Osteocyte (in vitro differentiated cells): ENCODE measurements around the gene COQ5. TPM values are rescaled to one million over a fixed set of nuclear protein-coding genes. Genes with fewer than 3 reads are reported as not detected.

Source experiments
- DNase-seq: peaks from one replicate; pipeline ENCODE4 v3.0.0; 2021; ENCODE audit warnings: mixed read lengths; ENCODE audit not compliant: unreplicated experiment; ENCODE audit errors: extremely low spot score
- H3K27ac Mint-ChIP-seq: one replicate; pipeline ENCODE4 v1.8.0; 2021; ENCODE audit warnings: mild to moderate bottlenecking, mixed read lengths; ENCODE audit not compliant: unreplicated experiment
- H3K27me3 Mint-ChIP-seq: one replicate; pipeline ENCODE4 v1.8.0; 2021; ENCODE audit warnings: mixed read lengths; ENCODE audit not compliant: unreplicated experiment
- H3K36me3 Mint-ChIP-seq: one replicate; pipeline ENCODE4 v1.8.0; 2021; ENCODE audit warnings: mixed read lengths; ENCODE audit not compliant: unreplicated experiment
- H3K4me1 Mint-ChIP-seq: one replicate; pipeline ENCODE4 v1.8.0; 2021; ENCODE audit warnings: mixed read lengths; ENCODE audit not compliant: unreplicated experiment
- H3K4me3 Mint-ChIP-seq: one replicate; pipeline ENCODE4 v1.8.0; 2021; ENCODE audit warnings: mild to moderate bottlenecking, moderate library complexity, mixed read lengths; ENCODE audit not compliant: unreplicated experiment
- H3K9me3 Mint-ChIP-seq: one replicate; pipeline ENCODE4 v1.8.0; 2021; ENCODE audit warnings: mixed read lengths; ENCODE audit not compliant: unreplicated experiment
- CTCF ChIP-seq: fragments of 200-600 bp; sonication (generic); IDR thresholded peaks from 2 replicates; pipeline ENCODE4 v1.5.0; 2021; ENCODE audit warnings: antibody characterized with exemption, mild to moderate bottlenecking, moderate library complexity
- total RNA-seq: library from RNA; stranded (reverse); gene quantifications from 2 replicates; pipeline ENCODE4 v1.2.1, GENCODE V29; 2021

Gene COQ5
- total RNA-seq, 1 donor from 2014 or later: 24.0 TPM

GRCh38 chr12:120455302-120455701, 73.7 kb downstream of the COQ5 start:
- Mint-ChIP-seq H3K4me1 (no peaks in the 10 kb centered on the region), H3K9me3 (no peaks in the 10 kb centered on the region), H3K27ac (no peak overlapping the region), H3K27me3 (no peaks in the 10 kb centered on the region), H3K36me3 (peaks cover 23% of the 10 kb centered on the region), H3K4me3 (no peak overlapping the region)
- TF ChIP-seq CTCF: no peak
- DNase-seq: no peak

DNA sequence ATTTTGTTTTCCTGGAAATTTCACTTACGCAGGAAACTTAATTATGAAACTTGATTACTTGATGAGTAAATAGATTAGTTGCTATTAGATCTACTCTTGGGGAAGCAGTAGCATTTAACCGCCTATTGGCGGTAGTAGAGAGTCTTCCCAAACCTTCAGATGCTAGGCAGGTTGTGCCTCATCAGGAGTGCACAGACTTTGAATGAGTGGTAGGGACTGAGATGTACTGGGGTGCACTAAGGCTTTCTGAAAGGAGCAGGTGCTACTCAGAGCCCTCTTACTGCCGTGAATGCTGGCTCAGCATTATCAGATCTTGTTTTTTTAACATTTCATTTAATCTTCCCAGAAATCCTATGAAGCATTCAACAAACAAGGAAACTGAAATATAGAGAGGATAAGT, 75.0 kb downstream of the COQ5 start:
- Mint-ChIP-seq H3K36me3 (peaks cover 18% of the 10 kb centered on the region), H3K9me3 (no peaks in the 10 kb centered on the region), H3K4me1 (no peaks in the 10 kb centered on the region), H3K27me3 (no peaks in the 10 kb centered on the region), H3K27ac (no peak overlapping the region), H3K4me3 (no peak overlapping the region)
- no peak for DNase-seq
- peak; percentile 59 for TF ChIP-seq CTCF

Other genes with a start within 250 kb of the COQ5 start
- gene RNU4-2, start 237.3 kb downstream of the COQ5 start, total RNA-seq: 6,059 and 6,780 TPM in 2 replicates
- 2,875 and 3,252 TPM in 2 replicates for gene RNU4-1, start 235.9 kb downstream of the COQ5 start, total RNA-seq
- gene SIRT4, start 226.8 kb downstream of the COQ5 start, total RNA-seq: 0.94 and 0.97 TPM in 2 replicates
- gene PLA2G1B, start 201.4 kb downstream of the COQ5 start, total RNA-seq: 0.67 and 1.2 TPM in 2 replicates
- 1.0 and 1.3 TPM in 2 replicates for gene MSI1, start 160.0 kb downstream of the COQ5 start, total RNA-seq
- 299 and 307 TPM in 2 replicates for gene COX6A1, start 91.0 kb downstream of the COQ5 start, total RNA-seq
- 23.9 and 25.6 TPM in 2 replicates for gene TRIAP1, start 82.8 kb downstream of the COQ5 start, total RNA-seq
- 16.1 and 21.1 TPM in 2 replicates for gene GATC, start 82.7 kb downstream of the COQ5 start, total RNA-seq
- 143 and 151 TPM in 2 replicates for gene SRSF9, start 59.4 kb downstream of the COQ5 start, total RNA-seq
- gene DYNLL1, start 33.0 kb downstream of the COQ5 start, total RNA-seq: 324 and 325 TPM in 2 replicates
- 139 and 177 TPM in 2 replicates for gene RNF10, start 5.2 kb upstream of the COQ5 start, total RNA-seq
- 36.9 and 42.0 TPM in 2 replicates for gene POP5, start 52.2 kb upstream of the COQ5 start, total RNA-seq
- not detected in 2 replicates for gene CABP1, start 111.5 kb upstream of the COQ5 start, total RNA-seq
- gene MLEC, start 158.0 kb upstream of the COQ5 start, total RNA-seq: 129 TPM in 2 replicates
- 26.8 and 27.9 TPM in 2 replicates for gene UNC119B, start 181.3 kb upstream of the COQ5 start, total RNA-seq
- 4.6 and 4.9 TPM in 2 replicates for gene ACADS, start 196.7 kb upstream of the COQ5 start, total RNA-seq